ENCODE measurements around the gene ZDHHC1.

Gene ZDHHC1

GRCh38 chr16:67446968-67447507, 30.8 kb upstream of the ZDHHC1 start:
- DNase-seq = no peak

DNA sequence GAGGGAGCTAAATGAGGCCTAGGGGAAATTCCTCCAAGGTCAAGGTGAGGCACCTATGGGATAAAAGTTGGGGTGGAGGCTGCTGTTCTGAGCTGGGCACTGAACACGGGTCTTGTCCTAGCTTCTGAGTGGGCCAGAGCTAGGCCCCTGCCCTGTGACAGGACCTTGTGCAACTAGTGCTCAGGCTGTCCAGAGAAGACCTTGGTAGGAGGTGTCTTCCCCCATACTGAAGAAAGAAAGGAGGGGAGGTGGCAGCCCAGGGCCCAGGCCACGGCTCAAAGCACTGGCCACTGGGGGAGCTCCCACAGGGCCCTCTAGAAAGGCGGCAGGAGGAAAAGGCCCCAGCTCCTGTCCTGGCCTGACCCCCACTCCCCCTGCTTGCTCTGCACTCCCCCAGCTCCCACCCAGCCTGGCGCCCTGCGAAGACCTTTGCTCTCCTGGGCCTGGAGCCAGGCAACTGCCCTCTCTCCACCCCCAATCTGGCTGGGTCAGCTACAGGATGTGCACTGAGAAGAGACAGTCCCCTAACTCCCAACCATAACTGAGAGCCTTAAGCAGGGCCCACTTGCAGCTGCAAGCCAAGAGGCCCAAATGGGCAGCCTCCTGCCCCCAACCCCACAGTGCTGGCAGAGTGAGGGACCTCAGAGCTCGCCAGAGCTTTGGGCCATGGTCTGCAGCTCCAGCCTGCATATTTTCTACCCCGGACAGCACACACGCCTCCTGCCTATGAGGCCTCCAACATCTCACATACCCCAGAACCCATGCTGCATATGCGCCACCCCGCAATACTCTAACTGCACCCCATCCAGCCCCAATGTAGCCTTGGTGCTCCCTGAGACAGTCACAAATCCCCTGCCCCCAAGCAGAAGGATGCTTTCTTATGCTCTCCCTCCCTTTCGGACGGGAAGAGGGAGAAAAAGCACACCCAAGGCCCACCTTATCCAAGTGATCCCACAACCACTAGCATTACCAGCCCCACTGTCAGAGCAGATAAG, 29.9 kb upstream of the ZDHHC1 start:
- DNase-seq = no peak

GRCh38 chr16:67445441-67445912, 29.2 kb upstream of the ZDHHC1 start:
- no peak for DNase-seq

DNA sequence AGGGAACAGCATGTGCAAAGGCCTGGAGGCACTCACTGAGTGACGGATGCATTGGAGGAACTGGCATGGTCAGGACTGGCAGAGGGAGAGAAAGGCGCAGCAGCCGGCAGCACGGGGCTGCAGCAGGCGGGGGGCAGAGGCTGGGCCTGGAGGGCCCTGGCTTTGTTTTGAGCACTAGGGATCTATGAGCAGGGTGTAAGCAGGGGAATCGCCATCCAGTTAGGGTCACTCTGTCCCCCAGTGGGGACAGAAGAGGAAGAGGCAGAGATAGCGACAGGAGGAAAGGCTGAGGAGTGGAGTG, 28.8 kb upstream of the ZDHHC1 start:
- DNase-seq = no peak

DNA sequence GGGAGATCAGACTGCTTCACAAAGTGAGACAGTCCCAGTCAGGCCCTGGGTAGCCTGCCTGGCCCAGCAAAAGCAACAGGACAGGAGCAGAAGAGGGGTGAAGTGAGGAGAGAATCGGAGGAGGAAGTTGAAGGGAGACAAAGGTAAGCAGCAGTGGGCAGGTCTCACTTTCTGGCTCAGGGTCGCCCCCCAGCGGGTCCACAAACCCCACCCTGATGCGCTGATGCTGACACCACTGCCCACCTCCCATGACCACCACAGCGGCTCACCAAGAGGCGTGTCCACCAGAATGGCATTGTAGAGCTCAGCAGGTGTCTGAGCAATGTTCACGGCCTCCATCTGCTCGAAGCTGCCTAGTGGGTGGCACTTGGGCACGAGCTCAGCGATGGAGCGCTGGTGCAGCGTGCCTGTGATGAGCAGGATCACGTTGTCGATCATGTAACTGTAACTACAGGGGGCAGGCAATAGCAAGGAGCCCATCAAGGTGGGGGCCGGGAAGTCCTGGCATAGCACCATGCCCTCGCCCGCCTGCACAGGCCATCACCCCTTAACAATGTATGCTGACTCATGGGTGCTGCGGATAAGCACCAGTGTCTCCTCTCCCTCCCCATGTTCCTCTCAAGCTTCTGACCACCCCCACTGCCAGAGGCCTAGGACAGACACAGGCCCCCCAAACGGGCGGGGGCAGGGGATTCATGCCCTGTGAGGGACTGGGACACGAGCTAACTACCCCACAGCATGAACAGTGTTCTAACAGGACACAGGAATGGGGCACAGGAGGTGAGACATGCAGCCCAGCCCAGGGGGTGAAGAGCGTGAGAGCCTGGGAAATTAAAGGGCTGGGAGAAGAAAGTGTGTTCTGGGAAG, 28.2 kb upstream of the ZDHHC1 start:
- DNase-seq = peak; percentile 41

DNA sequence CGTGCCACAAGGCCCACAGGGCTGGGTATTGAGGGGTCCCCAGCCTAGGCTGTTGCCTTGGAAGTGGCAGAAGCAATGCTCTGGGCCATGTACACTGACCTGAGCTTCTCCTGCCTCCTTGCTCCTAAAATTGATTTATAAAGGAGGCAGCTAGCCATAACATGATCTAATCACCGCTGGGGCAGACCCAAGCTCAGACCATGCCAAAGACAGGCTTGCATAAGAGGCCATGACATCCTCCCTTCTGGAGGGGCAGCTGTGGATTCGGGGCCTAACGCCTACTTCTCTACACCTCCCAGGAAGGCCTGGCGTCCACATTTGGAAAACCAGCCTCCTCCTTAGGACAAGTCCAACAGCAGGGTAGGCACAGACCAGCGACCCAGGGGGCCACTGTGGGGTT, 27.0 kb upstream of the ZDHHC1 start:
- no peak for DNase-seq

DNA sequence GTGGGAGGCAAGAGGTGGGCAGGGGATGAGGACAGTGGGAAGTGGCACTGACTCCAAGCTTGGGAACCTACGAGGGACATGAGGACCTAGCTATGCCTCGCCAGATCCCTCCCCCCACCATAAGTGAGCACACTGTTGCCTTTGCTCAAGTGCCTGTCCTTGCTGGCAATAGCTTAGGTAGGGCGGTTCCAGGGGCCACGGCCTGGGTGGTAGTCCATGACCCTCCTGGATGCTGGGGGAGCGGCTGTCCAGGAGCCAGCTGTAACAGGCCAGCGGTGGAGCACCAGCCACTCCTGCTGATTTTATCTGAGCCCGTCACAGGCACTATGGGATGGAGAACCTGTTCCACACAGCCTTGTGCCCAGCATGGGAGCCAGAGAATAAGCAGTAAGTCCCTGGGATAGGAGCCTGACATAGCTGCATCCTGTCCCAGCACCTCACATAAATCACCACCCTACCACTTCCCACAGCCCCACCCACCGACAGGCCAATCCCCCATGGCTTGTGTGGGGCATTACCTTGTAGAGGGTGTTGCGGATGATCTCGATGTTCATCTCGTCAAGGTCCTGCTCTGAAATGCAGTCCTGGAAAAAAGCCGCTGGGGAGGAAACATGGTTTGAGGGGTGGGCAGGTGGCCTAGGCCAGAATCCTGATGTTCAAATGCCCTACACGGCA, 26.4 kb upstream of the ZDHHC1 start:
- no peak for DNase-seq

DNA sequence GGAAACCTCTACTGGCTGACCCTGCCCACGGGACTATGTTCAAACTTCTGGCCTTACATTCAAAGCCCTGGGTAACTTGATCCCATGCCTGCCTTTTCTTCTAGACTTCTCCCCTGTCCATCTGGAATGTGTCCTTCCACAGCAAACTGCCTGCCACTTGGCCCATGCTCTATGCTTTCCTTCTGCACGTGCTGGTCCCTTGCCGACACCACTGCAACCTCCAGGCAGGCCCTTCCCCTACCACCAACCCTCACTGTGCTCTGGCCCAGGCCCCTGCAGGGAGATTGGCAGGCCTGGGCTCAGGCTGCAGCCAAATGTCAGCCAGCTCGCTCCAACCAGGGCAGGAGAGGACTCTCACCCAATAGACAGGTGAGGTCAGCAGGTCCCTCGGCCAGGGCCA, 25.6 kb upstream of the ZDHHC1 start:
- DNase-seq = no peak

DNA sequence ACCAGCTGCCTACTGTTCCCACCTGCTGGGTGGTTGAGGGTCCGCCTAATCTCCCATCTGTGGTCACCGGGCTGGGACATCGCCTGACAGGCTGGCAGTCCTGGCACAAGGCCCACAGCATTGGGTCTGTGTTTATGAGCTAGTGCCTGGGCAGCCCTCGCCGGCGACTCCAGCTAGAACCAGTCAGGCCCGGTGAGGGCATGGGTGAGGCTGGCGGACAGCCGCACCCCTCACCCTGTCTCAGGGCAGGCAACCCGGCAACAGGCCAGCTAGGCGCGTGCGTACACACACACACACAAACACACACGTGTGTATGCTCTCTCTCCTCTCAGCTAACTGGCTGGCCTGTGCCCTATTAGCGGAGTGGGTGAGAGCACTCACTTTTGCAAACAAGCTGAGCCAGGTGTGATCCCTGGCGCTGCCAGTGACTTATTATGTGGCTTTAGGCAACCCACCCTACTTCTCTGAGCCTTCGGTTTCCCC, 25.0 kb upstream of the ZDHHC1 start:
- DNase-seq = no peak

- no peak for DNase-seq
Observed at GRCh38 chr16:67438824-67439393, 22.6 kb upstream of the ZDHHC1 start.

GRCh38 chr16:67438098-67438791, 22.0 kb upstream of the ZDHHC1 start:
- DNase-seq = no peak

- no peak for DNase-seq
Observed at GRCh38 chr16:67437513-67437912, 21.2 kb upstream of the ZDHHC1 start.

DNA sequence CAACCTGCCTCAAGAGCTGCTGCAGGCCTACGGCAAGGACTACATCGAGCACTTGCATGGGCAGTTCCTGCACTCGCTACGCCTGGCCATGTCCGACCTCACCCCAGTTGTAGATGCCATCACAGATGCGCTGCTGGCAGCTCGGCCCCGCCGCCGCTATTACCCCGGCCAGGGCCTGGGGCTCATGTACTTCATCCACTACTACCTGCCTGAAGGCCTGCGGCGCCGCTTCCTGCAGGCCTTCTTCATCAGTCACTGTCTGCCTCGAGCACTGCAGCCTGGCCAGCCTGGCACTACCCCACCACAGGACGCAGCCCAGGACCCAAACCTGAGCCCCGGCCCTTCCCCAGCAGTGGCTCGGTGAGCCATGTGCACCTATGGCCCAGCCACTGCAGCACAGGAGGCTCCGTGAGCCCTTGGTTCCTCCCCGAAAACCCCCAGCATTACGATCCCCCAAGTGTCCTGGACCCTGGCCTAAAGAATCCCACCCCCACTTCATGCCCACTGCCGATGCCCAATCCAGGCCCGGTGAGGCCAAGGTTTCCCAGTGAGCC, 20.4 kb upstream of the ZDHHC1 start:
- no peak for DNase-seq

- DNase-seq = no peak
Observed at GRCh38 chr16:67435758-67436164, 19.5 kb upstream of the ZDHHC1 start.

- no peak for DNase-seq
Observed at GRCh38 chr16:67433131-67433719, 16.9 kb upstream of the ZDHHC1 start.

- DNase-seq = no peak
Observed at GRCh38 chr16:67432506-67432890, 16.2 kb upstream of the ZDHHC1 start.

DNA sequence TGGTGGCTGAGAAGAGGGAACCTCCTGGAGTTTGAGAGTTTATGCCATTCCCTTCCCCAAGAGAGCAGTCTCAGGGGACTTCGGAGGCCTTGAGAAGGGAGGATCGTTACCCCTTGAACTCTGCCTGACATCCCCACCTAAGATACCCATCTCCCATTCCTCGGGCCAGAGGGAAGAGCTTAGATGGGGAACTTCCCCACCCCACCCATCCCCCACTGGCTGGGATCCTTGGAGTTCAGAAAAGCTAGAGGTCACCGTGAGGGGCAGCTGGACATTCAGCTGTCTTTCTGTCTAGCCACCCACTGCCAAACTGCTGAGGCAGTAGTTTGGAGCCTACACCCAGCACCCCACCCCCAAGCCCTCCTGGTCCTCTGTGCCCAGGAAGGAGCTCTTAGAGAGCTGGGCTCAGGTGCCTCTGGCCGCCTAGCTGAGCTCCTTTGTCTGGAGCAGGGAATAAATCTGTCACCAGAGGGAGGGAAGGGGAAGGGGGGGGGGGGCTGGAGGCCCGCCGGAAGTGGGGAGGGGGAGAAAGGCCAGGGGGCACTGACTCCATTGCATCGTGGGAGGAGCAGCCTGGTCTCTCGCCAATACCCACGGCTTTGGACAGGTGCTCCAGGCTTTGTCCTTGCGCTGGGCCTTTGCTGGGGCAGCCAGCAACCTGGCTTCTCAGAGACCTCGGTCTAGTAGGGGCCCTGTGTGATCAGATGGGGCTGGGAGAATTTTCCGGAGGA, 15.7 kb upstream of the ZDHHC1 start:
- no peak for DNase-seq

DNA sequence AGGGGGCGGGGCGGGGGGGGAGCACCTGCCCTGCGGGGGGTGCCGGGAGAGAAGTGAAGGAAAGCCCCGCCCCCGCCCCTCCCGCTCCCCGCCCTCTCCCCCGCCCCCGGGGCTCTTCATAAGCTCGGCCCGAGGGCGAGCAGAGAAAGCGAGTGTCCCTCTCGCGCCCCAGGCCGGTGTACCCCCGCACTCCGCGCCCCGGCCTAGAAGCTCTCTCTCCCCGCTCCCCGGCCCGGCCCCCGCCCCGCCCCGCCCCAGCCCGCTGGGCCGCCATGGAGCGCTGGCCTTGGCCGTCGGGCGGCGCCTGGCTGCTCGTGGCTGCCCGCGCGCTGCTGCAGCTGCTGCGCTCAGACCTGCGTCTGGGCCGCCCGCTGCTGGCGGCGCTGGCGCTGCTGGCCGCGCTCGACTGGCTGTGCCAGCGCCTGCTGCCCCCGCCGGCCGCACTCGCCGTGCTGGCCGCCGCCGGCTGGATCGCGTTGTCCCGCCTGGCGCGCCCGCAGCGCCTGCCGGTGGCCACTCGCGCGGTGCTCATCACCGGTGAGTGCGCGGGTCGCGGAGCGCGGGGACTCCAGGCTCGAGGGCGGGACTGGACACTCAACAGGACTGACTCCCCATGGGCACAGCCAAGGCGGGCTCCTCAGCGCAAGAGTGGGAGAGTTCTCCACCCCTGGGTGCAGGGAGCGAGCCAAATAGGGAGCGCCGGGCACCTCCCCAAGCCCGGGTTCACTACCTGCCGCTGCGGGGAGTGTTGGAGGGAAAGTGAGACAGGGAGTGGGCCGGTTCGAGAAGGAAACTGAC, 14.9 kb upstream of the ZDHHC1 start, which contains the start of gene HSD11B2:
TSS of gene HSD11B2 (plus strand) at position 145 of the 798 bp plus-strand sequence. CDS start at position 273, 128 bp downstream.
- peak; percentile 61 for DNase-seq

DNA sequence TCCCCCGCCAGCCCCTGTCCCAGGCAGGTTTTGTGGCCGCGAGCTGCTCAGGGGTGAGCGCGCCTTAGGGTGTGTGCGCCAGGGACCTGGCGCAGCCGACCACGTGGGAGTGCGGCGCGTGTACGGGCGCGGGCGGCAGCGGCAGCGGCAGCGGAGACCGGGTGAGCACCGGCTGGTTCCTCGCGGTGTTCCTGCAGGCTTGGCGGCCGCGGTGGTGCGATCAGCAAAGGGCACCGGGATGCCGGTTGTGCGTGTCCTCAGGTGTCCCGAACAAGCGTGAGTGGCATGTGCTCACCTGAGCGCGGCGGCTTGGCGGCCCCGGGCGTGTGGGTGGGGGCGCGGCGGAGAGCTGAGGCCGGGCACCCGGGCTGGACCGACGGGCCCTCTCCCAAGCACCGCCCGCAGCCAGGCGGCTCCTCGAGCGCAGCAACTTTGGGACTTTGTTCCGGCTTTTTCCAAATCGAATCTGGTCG, 14.3 kb upstream of the ZDHHC1 start:
- no peak for DNase-seq

Measured in NCI-H226 (cell line).